Smooth muscle cell (in vitro differentiated cells): ENCODE results near the gene DIP2B. TPM values are rescaled to one million over a fixed set of nuclear protein-coding genes. Genes with fewer than 3 reads are reported as not detected.

ENCODE experiments used
- DNase-seq: peaks from one replicate; lab custom pipeline; 2025; ENCODE audit not compliant: unreplicated experiment; lab: John Stamatoyannopoulos, UW
- H2AFZ ChIP-seq: fragments of 200-600 bp; sonication (generic); 2 replicates; pipeline ENCODE4 v1.6.0; 2016; ENCODE audit warnings: antibody characterized with exemption, low read depth, mild to moderate bottlenecking
- H3F3A ChIP-seq: fragments of 200-600 bp; sonication (generic); 2 replicates; pipeline ENCODE4 v1.6.0; 2017; ENCODE audit warnings: antibody characterized with exemption, low read depth
- H3K27ac ChIP-seq: fragments of 200-600 bp; sonication (generic); 2 replicates; pipeline ENCODE4 v1.5.1; 2016; ENCODE audit warnings: low read depth, mild to moderate bottlenecking
- H3K27me3 ChIP-seq: fragments of 200-600 bp; sonication (generic); 2 replicates; pipeline ENCODE4 v1.6.1; 2016; ENCODE audit warnings: low read depth, mild to moderate bottlenecking
- H3K36me3 ChIP-seq: fragments of 200-600 bp; sonication (generic); 2 replicates; pipeline ENCODE4 v1.5.1; 2016; ENCODE audit warnings: low read depth
- H3K4me1 ChIP-seq: fragments of 200-600 bp; sonication (generic); 2 replicates; pipeline ENCODE4 v1.5.1; 2016; ENCODE audit warnings: low read depth
- H3K4me2 ChIP-seq: fragments of 200-600 bp; sonication (generic); 2 replicates; pipeline ENCODE4 v1.6.0; 2016; ENCODE audit warnings: mild to moderate bottlenecking
- H3K4me3 ChIP-seq: fragments of 200-600 bp; sonication (generic); 2 replicates; pipeline ENCODE4 v1.5.1; 2016; ENCODE audit warnings: mild to moderate bottlenecking
- H3K79me2 ChIP-seq: fragments of 200-600 bp; sonication (generic); 2 replicates; pipeline ENCODE4 v1.6.0; 2016; ENCODE audit warnings: low read depth, mild to moderate bottlenecking
- H3K9ac ChIP-seq: fragments of 200-600 bp; sonication (generic); 2 replicates; pipeline ENCODE4 v1.6.0; 2016; ENCODE audit warnings: low read depth
- H3K9me3 ChIP-seq: fragments of 200-600 bp; sonication (generic); replicated peaks from 2 replicates; pipeline ENCODE4 v1.5.1; 2016; ENCODE audit warnings: low read depth
- H4K20me1 ChIP-seq: fragments of 200-600 bp; sonication (generic); 2 replicates; pipeline ENCODE4 v1.6.0; 2016; ENCODE audit warnings: low read depth
- WGBS: methylation state at CpG from one replicate; pipeline ENCODE4 v1.1.7; 2016; ENCODE audit warnings: low lambda C conversion rate; 5-methylcytosine and 5-hydroxymethylcytosine counted together
- polyA plus RNA-seq: library from polyadenylated mRNA; unstranded; fragments of >200 nt; fragmentation: Nextera tagmentation; extraction: Ambion mirVana; gene quantifications from 2 replicates; pipeline ENCODE4 v1.2.1, GENCODE V29; 2016
- total RNA-seq: library from RNA; depleted of rRNA; stranded (reverse); fragments of >200 nt; gene quantifications from 2 replicates; pipeline ENCODE4 v1.2.3, GENCODE V29; 2014
- TF ChIP-seq, protein P1 (sequence below): fragments of 200-600 bp; sonication (generic); IDR thresholded peaks from 2 replicates; pipeline ENCODE4 v1.5.1; 2017; ENCODE audit warnings: borderline replicate concordance, mild to moderate bottlenecking, antibody characterized with exemption; ENCODE audit not compliant: insufficient read depth, poor library complexity, severe bottlenecking

Gene DIP2B
- total and polyA plus RNA-seq, 2 experiments from 2014 or later, result 5.8 to 35.2 TPM

DNA sequence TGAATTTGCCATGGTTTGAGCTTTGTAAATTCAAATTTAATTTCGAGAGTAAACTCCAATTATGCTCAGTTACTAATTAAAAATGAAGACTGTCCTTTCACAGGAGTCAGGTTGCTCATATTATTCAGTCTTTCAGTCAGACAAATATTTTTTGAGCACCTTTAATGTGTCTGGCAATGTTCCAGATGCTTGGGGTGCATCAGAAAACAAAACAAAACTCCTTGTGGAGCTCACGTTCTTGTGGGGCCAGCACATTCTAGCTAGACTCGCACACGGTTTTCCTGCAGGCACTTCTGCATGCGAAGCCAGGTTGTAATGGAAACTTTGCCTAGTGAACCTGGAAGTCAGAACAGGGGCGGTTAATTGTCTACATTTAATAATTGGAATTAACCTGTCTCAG lies 195.2 kb downstream of the DIP2B start:
- H3K4me2 ChIP-seq, result no peak overlapping the region
- no peak for DNase-seq
- H3K27me3 ChIP-seq, result no peaks in the 10 kb centered on the region
- no peaks in the 10 kb centered on the region for H4K20me1 ChIP-seq
- no peak overlapping the region for H3K4me3 ChIP-seq
- H3K9me3 ChIP-seq, result no peaks in the 10 kb centered on the region
- H3K9ac ChIP-seq, result no peak overlapping the region
- TF ChIP-seq, protein P1, sequence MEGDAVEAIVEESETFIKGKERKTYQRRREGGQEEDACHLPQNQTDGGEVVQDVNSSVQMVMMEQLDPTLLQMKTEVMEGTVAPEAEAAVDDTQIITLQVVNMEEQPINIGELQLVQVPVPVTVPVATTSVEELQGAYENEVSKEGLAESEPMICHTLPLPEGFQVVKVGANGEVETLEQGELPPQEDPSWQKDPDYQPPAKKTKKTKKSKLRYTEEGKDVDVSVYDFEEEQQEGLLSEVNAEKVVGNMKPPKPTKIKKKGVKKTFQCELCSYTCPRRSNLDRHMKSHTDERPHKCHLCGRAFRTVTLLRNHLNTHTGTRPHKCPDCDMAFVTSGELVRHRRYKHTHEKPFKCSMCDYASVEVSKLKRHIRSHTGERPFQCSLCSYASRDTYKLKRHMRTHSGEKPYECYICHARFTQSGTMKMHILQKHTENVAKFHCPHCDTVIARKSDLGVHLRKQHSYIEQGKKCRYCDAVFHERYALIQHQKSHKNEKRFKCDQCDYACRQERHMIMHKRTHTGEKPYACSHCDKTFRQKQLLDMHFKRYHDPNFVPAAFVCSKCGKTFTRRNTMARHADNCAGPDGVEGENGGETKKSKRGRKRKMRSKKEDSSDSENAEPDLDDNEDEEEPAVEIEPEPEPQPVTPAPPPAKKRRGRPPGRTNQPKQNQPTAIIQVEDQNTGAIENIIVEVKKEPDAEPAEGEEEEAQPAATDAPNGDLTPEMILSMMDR, result no peak
- no peak overlapping the region for H2AFZ ChIP-seq
- WGBS, result over 99% methylated on average over 6 of the region's 6 CpGs
- H3K27ac ChIP-seq, result no peak overlapping the region
- H3K4me1 ChIP-seq, result no peaks in the 10 kb centered on the region
- no peaks in the 10 kb centered on the region for H3F3A ChIP-seq
- peaks cover 21% of the 10 kb centered on the region for H3K36me3 ChIP-seq
- no peaks in the 10 kb centered on the region for H3K79me2 ChIP-seq

DNA sequence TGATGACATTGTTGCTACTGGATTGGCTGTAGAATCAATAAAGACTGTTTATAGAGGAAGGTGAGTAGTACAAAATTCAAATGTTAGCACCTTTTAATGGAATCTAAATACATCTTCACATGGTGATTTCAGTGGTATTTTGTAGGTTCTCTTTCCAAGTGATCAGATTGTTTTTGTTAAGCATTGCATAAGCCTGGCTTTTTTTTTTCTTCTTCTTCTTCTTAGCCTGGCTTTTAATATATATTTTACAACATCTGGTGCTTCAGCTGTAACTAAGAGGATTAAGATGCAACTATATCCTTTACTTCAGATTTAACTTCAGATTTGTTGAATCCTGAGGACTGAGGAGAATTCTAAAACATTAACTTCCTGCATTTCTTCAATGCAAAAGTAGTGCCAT lies 201.8 kb downstream of the DIP2B start:
- DNase-seq, result no peak
- Histone ChIP-seq H3F3A (no peaks in the 10 kb centered on the region), H3K27ac (no peak overlapping the region), H3K36me3 (peaks cover 19% of the 10 kb centered on the region), H2AFZ (no peak overlapping the region), H3K4me3 (no peak overlapping the region), H3K4me1 (no peaks in the 10 kb centered on the region), H3K9me3 (no peaks in the 10 kb centered on the region), H4K20me1 (no peaks in the 10 kb centered on the region), H3K79me2 (no peaks in the 10 kb centered on the region), H3K27me3 (no peaks in the 10 kb centered on the region), H3K4me2 (no peak overlapping the region), H3K9ac (no peak overlapping the region)
- TF ChIP-seq, protein P1, result no peak

DNA sequence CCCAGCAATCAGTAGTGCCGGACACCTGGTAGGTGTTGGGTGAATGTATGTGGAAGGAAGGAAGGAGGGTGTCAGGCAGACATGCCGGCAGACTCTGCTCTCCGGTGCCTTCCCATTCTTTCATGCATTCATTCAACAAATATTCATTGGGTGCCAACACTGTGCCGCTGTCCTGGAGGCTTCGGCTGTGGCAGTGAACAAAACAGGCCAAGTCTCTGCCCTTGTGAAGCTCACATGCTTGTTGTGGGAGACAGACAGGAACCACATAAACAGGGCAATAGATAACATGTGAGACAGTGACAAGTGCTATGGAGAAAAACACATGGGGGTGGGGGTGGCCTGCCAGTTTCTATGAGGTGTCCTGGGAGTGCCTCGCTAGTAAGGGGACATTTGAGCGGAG lies 202.6 kb downstream of the DIP2B start:
- Histone ChIP-seq H3K79me2 (no peaks in the 10 kb centered on the region), H3K4me3 (no peak overlapping the region), H3K9ac (no peak overlapping the region), H3K4me2 (no peak overlapping the region), H3K27me3 (no peaks in the 10 kb centered on the region), H3K4me1 (no peaks in the 10 kb centered on the region), H3K9me3 (no peaks in the 10 kb centered on the region), H2AFZ (no peak overlapping the region), H3K27ac (no peak overlapping the region), H3F3A (no peaks in the 10 kb centered on the region), H4K20me1 (no peaks in the 10 kb centered on the region), H3K36me3 (peaks cover 23% of the 10 kb centered on the region)
- DNase-seq, result no peak
- WGBS, result 88% methylated on average over 7 of the region's 7 CpGs
- TF ChIP-seq, protein P1, result no peak

DNA sequence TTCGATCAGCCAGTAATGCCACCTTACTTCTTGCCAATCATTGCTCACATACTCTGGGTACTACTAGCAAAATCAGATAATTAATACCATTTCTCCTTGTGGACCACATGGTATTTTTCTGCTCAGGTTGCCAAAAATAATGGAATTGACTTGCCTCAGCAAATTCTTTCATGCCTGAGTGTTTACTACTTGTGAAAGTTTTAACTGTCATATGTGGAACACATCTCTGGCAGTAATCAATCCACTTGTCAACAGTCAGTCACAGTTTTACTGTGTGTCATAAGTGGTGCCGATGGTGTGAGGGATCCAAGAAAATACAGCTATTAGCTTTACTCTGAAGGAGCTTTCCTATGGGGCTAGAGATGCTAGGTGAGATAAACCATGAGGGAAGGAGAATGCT lies 203.8 kb downstream of the DIP2B start:
- TF ChIP-seq, protein P1, result no peak
- no peaks in the 10 kb centered on the region for H3K27me3 ChIP-seq
- no peak overlapping the region for H3K4me2 ChIP-seq
- WGBS, result 88% methylated on average over 2 of the region's 2 CpGs
- H3K9ac ChIP-seq, result no peak overlapping the region
- no peaks in the 10 kb centered on the region for H4K20me1 ChIP-seq
- no peaks in the 10 kb centered on the region for H3F3A ChIP-seq
- H3K9me3 ChIP-seq, result no peaks in the 10 kb centered on the region
- no peaks in the 10 kb centered on the region for H3K79me2 ChIP-seq
- no peak overlapping the region for H3K4me3 ChIP-seq
- H3K4me1 ChIP-seq, result no peaks in the 10 kb centered on the region
- no peak overlapping the region for H2AFZ ChIP-seq
- no peak for DNase-seq
- H3K27ac ChIP-seq, result no peak overlapping the region
- peaks cover 23% of the 10 kb centered on the region for H3K36me3 ChIP-seq
